OCI-LY3 (cell line): Measurements from ENCODE around the gene CTDSPL.

Experiments
- H2AFZ ChIP-seq: fragments of 200-600, 300-600 bp; shearing (Covaris generic); 2 replicates; pipeline ENCODE4 v1.6.0; 2014; ENCODE audit warnings: antibody characterized with exemption, low read depth, low read length
- H3K27ac ChIP-seq: fragments of 200-600, 300-600 bp; sonication (generic); 2 replicates; pipeline ENCODE4 v1.5.1; 2014; ENCODE audit warnings: mild to moderate bottlenecking, low read length, moderate library complexity, mixed read lengths
- H3K27me3 ChIP-seq: fragments of 200-600, 300-600 bp; sonication (generic); 2 replicates; pipeline ENCODE4 v1.6.1; 2014; ENCODE audit warnings: low read depth, low read length, mixed read lengths
- H3K36me3 ChIP-seq: fragments of 200-600, 300-600 bp; sonication (generic); replicated peaks from 2 replicates; pipeline ENCODE3; 2014; ENCODE audit warnings: low read depth, low read length, mixed read lengths
- H3K4me1 ChIP-seq: fragments of 300-600, 200-600 bp; sonication (generic); 2 replicates; pipeline ENCODE4 v1.6.1; 2014; ENCODE audit warnings: low read length, mixed read lengths
- H3K4me2 ChIP-seq: fragments of 200-600, 300-600 bp; sonication (generic); 2 replicates; pipeline ENCODE4 v1.6.1; 2014; ENCODE audit warnings: low read length, mixed read lengths
- H3K4me3 ChIP-seq: fragments of 300-600, 200-600 bp; sonication (generic); 2 replicates; pipeline ENCODE4 v1.5.1; 2014; ENCODE audit warnings: antibody characterized with exemption, mild to moderate bottlenecking, low read length, moderate library complexity
- H3K79me2 ChIP-seq: fragments of 300-600, 200-600 bp; shearing (Covaris generic); 2 replicates; pipeline ENCODE4 v1.6.1; 2014; ENCODE audit warnings: mild to moderate bottlenecking, low read length, mixed read lengths
- H3K9ac ChIP-seq: fragments of 300-600, 200-600 bp; shearing (Covaris generic); 2 replicates; pipeline ENCODE4 v1.6.0; 2014; ENCODE audit warnings: mild to moderate bottlenecking, low read length, moderate library complexity
- H3K9me3 ChIP-seq: fragments of 200-600, 300-600 bp; shearing (Covaris generic); 2 replicates; pipeline ENCODE4 v1.6.1; 2014; ENCODE audit warnings: low read length, mixed read lengths; ENCODE audit not compliant: insufficient read depth
- H4K20me1 ChIP-seq: fragments of 200-600, 300-600 bp; sonication (generic); 2 replicates; pipeline ENCODE4 v1.6.1; 2016; ENCODE audit warnings: low read length, mixed read lengths; ENCODE audit not compliant: insufficient read depth
- EZH2phosphoT487 ChIP-seq: fragments of 200-600 bp; shearing (Covaris generic); IDR thresholded peaks from 2 replicates; pipeline ENCODE4 v1.6.1; 2018; ENCODE audit warnings: antibody characterized with exemption, mixed run types, low read depth
- TF ChIP-seq, protein P1 (sequence below): fragments of 200-600, 300-600 bp; sonication (generic); IDR thresholded peaks from 2 replicates; pipeline ENCODE4 v1.5.1; 2014; ENCODE audit warnings: antibody characterized with exemption, low read length, low read depth

The CTDSPL gene

DNA sequence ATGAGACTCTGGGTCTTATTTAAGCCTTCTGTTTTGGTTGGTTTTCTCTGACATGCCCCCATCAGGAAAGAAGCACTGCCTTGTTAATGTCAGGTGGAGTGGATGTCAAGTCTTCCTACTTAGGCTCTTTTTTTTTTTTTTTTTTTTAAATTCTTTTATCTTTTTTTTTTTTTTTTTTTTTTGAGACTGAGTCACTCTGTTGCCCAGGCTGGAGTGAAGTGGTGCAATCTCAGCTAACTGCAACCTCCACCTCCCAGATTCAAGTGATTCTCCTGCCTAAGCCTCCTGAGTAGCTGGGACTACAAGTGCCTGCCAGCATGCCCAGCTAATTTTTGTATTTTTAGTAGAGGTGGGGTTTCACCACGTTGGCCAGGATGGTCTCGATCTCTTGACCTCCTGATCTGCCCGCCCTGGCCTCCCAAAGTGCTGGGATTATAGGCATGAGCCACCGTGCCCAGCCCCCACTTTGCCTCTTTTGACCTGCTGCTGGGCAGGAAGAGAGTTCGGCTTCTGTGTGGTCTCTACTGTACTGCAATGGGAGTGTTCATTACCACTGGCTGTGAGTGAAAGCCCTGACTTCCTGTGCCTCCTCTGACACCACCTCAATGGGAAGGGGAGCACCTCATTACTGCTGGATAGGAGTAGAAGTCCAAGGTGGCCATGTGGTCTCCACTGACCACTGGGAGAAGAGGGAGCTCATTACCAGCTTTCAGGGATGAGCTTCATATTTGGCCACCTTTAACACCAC lies 10.9 kb downstream of the CTDSPL start:
- no peak overlapping the region for H3K9ac ChIP-seq
- H3K9me3 ChIP-seq: peaks cover 11% of the 10 kb centered on the region
- H4K20me1 ChIP-seq: no peaks in the 10 kb centered on the region
- peaks cover 3% of the 10 kb centered on the region for H3K36me3 ChIP-seq
- H3K79me2 ChIP-seq: no peaks in the 10 kb centered on the region
- no peak overlapping the region for H2AFZ ChIP-seq
- TF ChIP-seq EZH2phosphoT487: no peak
- TF ChIP-seq, protein P1, sequence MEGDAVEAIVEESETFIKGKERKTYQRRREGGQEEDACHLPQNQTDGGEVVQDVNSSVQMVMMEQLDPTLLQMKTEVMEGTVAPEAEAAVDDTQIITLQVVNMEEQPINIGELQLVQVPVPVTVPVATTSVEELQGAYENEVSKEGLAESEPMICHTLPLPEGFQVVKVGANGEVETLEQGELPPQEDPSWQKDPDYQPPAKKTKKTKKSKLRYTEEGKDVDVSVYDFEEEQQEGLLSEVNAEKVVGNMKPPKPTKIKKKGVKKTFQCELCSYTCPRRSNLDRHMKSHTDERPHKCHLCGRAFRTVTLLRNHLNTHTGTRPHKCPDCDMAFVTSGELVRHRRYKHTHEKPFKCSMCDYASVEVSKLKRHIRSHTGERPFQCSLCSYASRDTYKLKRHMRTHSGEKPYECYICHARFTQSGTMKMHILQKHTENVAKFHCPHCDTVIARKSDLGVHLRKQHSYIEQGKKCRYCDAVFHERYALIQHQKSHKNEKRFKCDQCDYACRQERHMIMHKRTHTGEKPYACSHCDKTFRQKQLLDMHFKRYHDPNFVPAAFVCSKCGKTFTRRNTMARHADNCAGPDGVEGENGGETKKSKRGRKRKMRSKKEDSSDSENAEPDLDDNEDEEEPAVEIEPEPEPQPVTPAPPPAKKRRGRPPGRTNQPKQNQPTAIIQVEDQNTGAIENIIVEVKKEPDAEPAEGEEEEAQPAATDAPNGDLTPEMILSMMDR: no peak
- H3K4me1 ChIP-seq: no peaks in the 10 kb centered on the region
- H3K4me3 ChIP-seq: no peak overlapping the region
- H3K4me2 ChIP-seq: no peak overlapping the region
- peaks cover 5% of the 10 kb centered on the region; the same call in 1 of the 2 replicates for H3K27me3 ChIP-seq
- no peak overlapping the region for H3K27ac ChIP-seq

DNA sequence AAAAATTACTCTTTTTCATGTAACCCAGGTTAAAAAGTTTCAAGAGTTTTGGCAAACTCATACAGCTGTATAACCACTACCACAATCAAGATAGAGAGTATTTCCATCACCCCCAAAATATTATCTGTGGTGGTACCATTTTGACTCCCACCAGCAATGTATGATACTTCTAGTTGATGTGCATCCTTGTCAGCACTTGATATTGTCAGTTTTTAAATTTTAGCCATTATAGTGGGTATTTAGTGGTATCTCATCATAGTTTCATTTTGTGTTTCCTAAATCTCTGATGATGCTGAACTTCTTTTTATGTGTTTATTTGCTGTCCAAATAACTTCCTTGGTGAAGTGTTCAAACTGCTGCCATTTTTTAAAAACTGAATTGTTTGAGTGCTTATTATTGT lies 14.6 kb downstream of the CTDSPL start:
- Histone ChIP-seq H4K20me1 (no peaks in the 10 kb centered on the region), H3K27ac (no peak overlapping the region), H3K4me3 (no peak overlapping the region), H3K9ac (no peak overlapping the region), H3K79me2 (no peaks in the 10 kb centered on the region), H3K9me3 (peaks cover 9% of the 10 kb centered on the region), H3K4me2 (no peak overlapping the region), H3K27me3 (no peaks in the 10 kb centered on the region), H3K4me1 (no peaks in the 10 kb centered on the region), H3K36me3 (peaks cover 3% of the 10 kb centered on the region), H2AFZ (no peak overlapping the region)
- TF ChIP-seq EZH2phosphoT487: no peak
- TF ChIP-seq, protein P1: no peak

DNA sequence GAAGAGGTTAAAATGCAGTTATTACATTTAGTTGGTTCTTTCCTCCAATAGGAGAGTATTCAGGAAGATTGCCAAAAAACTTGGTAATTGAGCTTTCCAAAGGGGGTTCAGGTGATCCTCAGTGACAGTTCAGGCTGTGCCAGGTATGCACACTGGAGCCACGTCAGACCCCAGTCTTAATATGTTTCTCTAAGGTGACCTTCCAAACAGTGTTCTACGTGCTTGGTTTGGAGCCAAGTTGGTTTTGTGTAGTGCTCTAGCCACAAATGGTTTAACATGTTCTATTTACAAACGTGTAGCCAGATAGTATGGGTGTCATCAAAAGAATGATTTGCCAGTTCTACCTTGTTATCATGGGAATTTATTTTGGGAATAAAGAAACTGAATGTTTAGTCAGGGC lies 21.0 kb downstream of the CTDSPL start:
- Histone ChIP-seq H3K4me1 (no peaks in the 10 kb centered on the region), H3K9ac (no peak overlapping the region), H3K27me3 (no peaks in the 10 kb centered on the region), H3K4me3 (no peak overlapping the region), H4K20me1 (no peaks in the 10 kb centered on the region), H3K79me2 (no peaks in the 10 kb centered on the region), H3K9me3 (no peaks in the 10 kb centered on the region), H3K4me2 (no peak overlapping the region), H3K36me3 (no peaks in the 10 kb centered on the region), H2AFZ (no peak overlapping the region), H3K27ac (no peak overlapping the region)
- TF ChIP-seq, protein P1: no peak
- TF ChIP-seq EZH2phosphoT487: no peak

DNA sequence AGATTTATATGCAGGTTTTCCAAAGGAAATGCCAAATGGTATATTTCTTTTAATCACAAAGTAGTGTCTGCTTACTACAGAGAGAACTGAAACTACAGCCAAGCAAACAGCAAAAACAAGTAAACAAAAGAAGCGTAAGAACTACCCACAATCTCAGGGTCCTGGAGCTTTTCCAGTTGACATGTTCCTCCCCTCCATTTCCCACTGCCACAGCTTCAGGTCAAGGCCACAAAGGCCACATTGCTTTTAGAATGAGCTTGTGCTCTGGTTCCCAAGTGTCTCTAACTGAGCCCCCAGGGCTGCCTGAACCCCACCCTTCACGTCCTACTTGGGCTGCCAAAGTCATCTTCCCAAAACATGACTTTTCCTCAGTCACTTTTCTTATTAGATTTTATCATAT lies 24.1 kb downstream of the CTDSPL start:
- Histone ChIP-seq H3K9ac (no peak overlapping the region), H3K9me3 (no peaks in the 10 kb centered on the region), H2AFZ (no peak overlapping the region), H3K36me3 (no peaks in the 10 kb centered on the region), H3K4me3 (no peak overlapping the region), H3K27ac (no peak overlapping the region), H3K4me2 (no peak overlapping the region), H3K79me2 (no peaks in the 10 kb centered on the region), H3K4me1 (no peaks in the 10 kb centered on the region), H3K27me3 (no peaks in the 10 kb centered on the region), H4K20me1 (no peaks in the 10 kb centered on the region)
- TF ChIP-seq, protein P1: no peak
- no peak for TF ChIP-seq EZH2phosphoT487
